Cardiac fibroblast (primary cell): ENCODE results near the gene NXPE3.
"Not testable (repeated sequence)": the region's sequence is repeated elsewhere in the genome, so short reads cannot be mapped to it uniquely, and the experiment has no call there.

Experiments used
- DNase-seq, 2 donors: peaks; one replicate each; pipeline versions ENCODE4 v3.0.0 to v3.0.0-alpha.2; 2010; ENCODE audit warnings: low read depth in 2 of 2
- H3K4me3 ChIP-seq, 2 donors: replicated peaks in 1 of 2; 1 replicate in 1 of 2; 2 replicates in 1 of 2; pipeline ENCODE4 v1.5.1; 2011; ENCODE audit warnings: low read depth in 2 of 2, low read length in 2 of 2, mild to moderate bottlenecking in 2 of 2, moderate library complexity in 1 of 2
- TF ChIP-seq, protein P1 (sequence below): IDR thresholded peaks from one replicate; pipeline ENCODE4 v1.5.1; 2011; ENCODE audit warnings: low read depth, mild to moderate bottlenecking, low read length, inconsistent platforms

NXPE3 gene

GRCh38 chr3:101758224-101758623 lies 20.8 kb upstream of the NXPE3 start:
- H3K4me3 ChIP-seq, result no peak overlapping the region
- DNase-seq, result no peak
- TF ChIP-seq, protein P1, sequence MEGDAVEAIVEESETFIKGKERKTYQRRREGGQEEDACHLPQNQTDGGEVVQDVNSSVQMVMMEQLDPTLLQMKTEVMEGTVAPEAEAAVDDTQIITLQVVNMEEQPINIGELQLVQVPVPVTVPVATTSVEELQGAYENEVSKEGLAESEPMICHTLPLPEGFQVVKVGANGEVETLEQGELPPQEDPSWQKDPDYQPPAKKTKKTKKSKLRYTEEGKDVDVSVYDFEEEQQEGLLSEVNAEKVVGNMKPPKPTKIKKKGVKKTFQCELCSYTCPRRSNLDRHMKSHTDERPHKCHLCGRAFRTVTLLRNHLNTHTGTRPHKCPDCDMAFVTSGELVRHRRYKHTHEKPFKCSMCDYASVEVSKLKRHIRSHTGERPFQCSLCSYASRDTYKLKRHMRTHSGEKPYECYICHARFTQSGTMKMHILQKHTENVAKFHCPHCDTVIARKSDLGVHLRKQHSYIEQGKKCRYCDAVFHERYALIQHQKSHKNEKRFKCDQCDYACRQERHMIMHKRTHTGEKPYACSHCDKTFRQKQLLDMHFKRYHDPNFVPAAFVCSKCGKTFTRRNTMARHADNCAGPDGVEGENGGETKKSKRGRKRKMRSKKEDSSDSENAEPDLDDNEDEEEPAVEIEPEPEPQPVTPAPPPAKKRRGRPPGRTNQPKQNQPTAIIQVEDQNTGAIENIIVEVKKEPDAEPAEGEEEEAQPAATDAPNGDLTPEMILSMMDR, result no peak

DNA sequence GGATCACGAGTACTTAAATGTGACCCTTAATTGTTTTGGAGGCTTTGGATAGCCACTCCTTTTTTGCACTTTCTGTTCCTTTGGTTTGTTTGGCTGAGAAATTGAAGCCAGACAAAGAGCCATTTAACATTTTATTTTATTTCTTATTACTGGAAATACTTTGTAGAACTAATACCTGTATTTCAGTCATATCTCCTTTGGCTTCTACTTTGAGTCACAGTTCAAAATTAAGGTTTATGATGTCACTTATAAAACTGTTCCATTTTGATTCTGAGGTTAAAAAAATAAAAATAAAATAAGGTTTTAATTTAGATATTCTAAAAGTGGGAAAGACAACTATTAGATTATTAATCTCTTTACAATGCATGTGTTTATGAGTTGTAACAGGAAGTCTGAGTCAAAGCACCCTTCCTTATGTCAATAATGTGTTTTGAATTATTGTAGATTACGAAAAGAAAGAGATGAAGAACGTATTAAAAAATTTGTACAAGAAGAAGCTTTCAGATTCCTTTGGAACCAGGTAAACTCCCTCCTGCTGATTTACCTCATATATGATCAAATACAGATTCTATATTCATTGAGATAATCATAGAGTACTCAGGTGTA lies 16.9 kb upstream of the NXPE3 start:
- TF ChIP-seq, protein P1, result no peak
- H3K4me3 ChIP-seq, result no peak overlapping the region
- DNase-seq, result peak in 1 of 2 donors; percentile 30

DNA sequence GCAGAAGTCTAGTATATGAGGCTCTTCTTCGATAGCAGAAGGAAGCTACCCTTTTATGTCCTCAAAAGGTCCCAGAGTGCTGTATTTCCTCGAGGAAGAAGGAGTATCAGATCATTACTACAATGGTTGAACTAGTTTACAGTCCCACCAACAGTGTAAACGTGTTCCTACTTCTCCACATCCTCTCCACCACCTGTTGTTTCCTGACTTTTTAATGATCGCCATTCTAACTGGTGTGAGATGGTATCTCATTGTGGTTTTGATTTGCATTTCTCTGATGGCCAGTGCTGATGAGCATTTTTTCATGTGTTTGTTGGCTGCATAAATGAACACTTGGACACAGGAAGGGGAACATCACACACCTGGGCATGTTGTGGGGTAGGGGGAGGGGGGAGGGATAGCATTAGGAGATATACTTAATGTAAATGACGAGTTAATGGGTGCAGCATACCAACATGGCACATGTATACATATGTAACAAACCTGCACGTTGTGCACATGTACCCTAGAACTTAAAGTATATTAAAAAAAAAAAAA lies 1.2 kb upstream of the NXPE3 start:
- not testable (repeated sequence) for DNase-seq, H3K4me3 ChIP-seq

DNA sequence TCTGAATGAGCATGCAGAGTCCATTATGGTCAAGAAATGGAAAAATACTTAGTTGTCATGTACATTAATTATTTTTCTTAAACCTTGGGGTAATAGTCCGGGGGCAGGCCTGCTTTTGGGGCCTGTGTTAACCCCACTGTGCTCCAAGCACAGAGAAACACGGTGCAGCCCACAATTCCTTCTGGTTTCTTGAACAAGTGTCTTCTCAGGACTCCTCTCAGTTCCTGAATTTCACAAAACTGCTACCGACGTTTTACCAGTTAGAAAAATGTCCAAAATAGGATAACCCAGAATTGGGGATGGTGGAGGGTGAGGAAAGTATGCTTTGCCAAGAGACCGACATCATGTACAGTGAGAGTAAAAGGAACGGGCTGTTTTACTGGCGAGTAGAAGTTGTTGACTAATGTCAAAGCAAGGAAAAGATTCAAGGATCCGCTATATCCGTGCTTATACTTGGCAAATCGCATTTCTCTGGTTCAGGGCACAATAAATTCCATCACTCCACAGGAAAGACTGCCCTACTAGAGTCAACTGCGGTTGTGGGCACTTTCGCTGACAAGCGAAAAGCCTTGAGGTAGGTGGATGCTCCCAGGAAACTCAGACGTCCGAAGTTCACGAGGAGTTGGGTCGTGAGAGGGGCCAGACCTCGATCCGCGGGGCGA lies 495 bp upstream of the NXPE3 start:
- TF ChIP-seq, protein P1, result no peak
- peak in 1 of 2 donors; percentile 2 for DNase-seq
- H3K4me3 ChIP-seq, result peak overlapping the region; percentile 75 to 85

DNA sequence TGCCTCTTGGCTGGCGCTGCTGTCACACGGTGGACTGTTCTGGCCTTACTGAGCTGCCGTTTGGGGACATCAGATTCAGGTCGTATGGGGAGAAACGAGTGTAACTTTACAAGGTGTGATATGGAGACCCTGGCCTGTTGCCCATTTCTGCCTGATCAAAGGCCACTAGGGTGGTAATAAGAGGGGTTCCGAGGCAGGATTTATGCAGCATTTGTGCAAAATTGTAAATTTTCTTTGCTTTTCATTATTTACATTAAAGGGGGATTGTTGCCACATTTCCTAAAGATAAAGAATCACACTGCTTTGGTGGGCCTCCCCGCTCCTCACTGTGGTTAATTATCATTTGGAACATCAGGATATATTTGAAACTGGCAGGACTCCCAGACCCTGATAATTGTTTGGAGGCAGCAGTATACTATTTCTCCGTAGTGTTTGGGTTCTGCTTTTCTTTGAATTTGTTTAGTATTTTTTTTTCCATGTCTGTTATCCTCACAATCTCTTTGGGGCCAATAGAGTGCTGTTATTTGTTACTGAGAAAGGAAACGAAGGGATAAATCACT lies 891 bp downstream of the NXPE3 start:
- TF ChIP-seq, protein P1, result no peak
- peak; percentile 7 to 26 for DNase-seq
- H3K4me3 ChIP-seq, result peak overlapping the region; percentile 75 to 85

DNA sequence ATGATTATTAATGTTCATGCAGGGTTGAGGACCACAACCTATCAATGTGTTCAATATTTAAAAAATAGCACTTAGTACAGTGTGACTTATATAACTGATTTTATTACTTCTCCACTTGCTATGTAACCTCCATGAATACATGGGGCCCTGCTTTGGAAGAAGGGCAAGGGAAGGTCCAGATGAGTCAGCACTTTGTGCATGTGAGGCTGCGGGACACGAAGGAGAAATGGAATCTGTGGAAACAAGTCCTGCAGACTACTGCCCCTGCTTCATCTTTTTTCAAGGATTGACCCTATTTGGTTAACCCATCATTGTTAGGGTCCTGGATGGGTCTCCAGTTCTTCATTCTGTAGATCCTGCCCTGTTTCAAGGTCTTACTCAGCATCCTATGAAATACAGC lies 1.6 kb downstream of the NXPE3 start:
- TF ChIP-seq, protein P1, result no peak
- peak; percentile 80 to 84 for DNase-seq
- peak overlapping the region; percentile 3 to 85 for H3K4me3 ChIP-seq

DNA sequence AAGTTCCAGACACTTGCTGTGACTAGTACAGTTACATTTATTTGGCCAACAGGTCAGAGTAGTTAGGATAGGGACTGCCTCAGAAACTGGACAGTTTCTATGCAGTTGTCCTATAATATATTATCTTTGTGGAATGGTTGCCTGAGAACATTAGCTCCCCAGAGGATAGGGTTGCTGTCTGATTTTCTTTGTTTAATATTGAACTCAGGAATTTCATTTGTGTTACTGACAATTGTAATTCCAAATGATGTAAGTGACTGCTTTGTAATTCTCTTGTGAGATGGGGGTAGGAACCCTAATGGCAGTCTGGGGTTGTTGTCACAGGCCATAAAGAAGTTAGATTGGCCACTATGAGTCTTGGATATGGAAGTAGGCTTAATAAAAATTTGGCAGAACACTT lies 2.2 kb downstream of the NXPE3 start:
- peak overlapping the region in 1 of 2 donors; percentile 85 for H3K4me3 ChIP-seq
- DNase-seq, result peak; percentile 17 to 34
- TF ChIP-seq, protein P1, result no peak
